Large intestine (tissue), 3 donors: ENCODE measurements around the gene NDUFV3. TPM values are rescaled to one million over a fixed set of nuclear protein-coding genes. Genes with fewer than 3 reads are reported as not detected.
"Not testable (repeated sequence)": the region's sequence is repeated elsewhere in the genome, so short reads cannot be mapped to it uniquely, and the experiment has no call there.

Experiments
- DNase-seq, 2 donors: peaks; one replicate each; pipeline versions ENCODE4 v3.0.0 to v3.0.0-alpha.2; 2013
- H3K27ac ChIP-seq: one replicate; pipeline ENCODE4 v1.5.1; 2013; ENCODE audit warnings: low read length
- H3K27me3 ChIP-seq: 2 replicates; pipeline ENCODE4 v1.6.1; 2013; ENCODE audit warnings: low read length; ENCODE audit not compliant: control insufficient read depth, insufficient read depth
- H3K36me3 ChIP-seq: 2 replicates; pipeline ENCODE4 v1.6.1; 2013; ENCODE audit warnings: low read length; ENCODE audit not compliant: control insufficient read depth, insufficient read depth
- H3K4me1 ChIP-seq: one replicate; pipeline ENCODE4 v1.6.1; 2013; ENCODE audit warnings: low read length; ENCODE audit not compliant: control insufficient read depth, insufficient read depth
- H3K4me3 ChIP-seq: one replicate; pipeline ENCODE4 v1.5.1; 2013; ENCODE audit warnings: low read length
- H3K9me3 ChIP-seq: one replicate; pipeline ENCODE4 v1.6.1; 2013; ENCODE audit warnings: mild to moderate bottlenecking, low read depth, low read length, moderate library complexity; ENCODE audit not compliant: control insufficient read depth
- WGBS: methylation state at CpG from one replicate; pipeline ENCODE4 v1.1.5; 2013; ENCODE audit warnings: low lambda C conversion rate; ENCODE audit not compliant: insufficient coverage; 5-methylcytosine and 5-hydroxymethylcytosine counted together
- polyA plus RNA-seq: library from polyadenylated mRNA; unstranded; fragments of 120-200 nt; gene quantifications from one replicate; pipeline ENCODE4 v1.2.1, GENCODE V29; 2013

NDUFV3 gene
- polyA plus RNA-seq, 1 donor: 32.8 TPM

GRCh38 chr21:42887326-42887725, 5.8 kb upstream of the NDUFV3 start:
- H3K36me3 ChIP-seq: no peaks in the 10 kb centered on the region
- peaks cover 3% of the 10 kb centered on the region for H3K4me1 ChIP-seq
- H3K27ac ChIP-seq: no peak overlapping the region
- no peak overlapping the region for H3K4me3 ChIP-seq
- DNase-seq: no peak
- no peaks in the 10 kb centered on the region for H3K27me3 ChIP-seq
- H3K9me3 ChIP-seq: no peaks in the 10 kb centered on the region
- WGBS: no CpG with 5 or more reads among the region's 5 CpGs

DNA sequence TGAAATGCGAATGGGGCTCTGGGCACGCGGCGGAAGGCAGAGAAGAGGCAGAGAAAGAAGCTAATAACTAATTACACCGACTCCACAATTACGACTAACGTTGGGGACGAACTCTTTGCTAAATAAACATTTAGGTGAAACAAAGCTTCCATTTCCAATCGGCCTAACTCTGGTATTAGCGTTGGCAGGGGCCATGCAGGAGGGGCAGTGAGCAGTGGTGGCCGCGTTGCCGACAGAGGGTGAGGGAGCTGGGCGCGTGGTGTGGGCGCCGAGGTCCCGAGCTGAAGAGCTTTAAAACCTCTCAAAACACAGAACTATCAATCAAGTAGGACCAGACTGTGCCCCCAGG, 553 bp upstream of the NDUFV3 start:
- no peaks in the 10 kb centered on the region for H3K9me3 ChIP-seq
- no CpG with 5 or more reads among the region's 18 CpGs for WGBS
- H3K4me3 ChIP-seq: peak overlapping the region; percentile 85
- no peak for DNase-seq
- peaks cover 4% of the 10 kb centered on the region for H3K4me1 ChIP-seq
- H3K27ac ChIP-seq: peak overlapping the region; percentile 98
- peaks cover 10% of the 10 kb centered on the region for H3K36me3 ChIP-seq
- H3K27me3 ChIP-seq: no peaks in the 10 kb centered on the region

- Histone ChIP-seq H3K36me3 (peaks cover 68% of the 10 kb centered on the region), H3K9me3 (no peaks in the 10 kb centered on the region), H3K4me3 (no peak overlapping the region), H3K27me3 (no peaks in the 10 kb centered on the region), H3K4me1 (no peaks in the 10 kb centered on the region), H3K27ac (no peak overlapping the region)
- DNase-seq: no peak
- WGBS: no CpG with 5 or more reads among the region's 4 CpGs
Measured at GRCh38 chr21:42900446-42900845, 7.3 kb downstream of the NDUFV3 start.

DNA sequence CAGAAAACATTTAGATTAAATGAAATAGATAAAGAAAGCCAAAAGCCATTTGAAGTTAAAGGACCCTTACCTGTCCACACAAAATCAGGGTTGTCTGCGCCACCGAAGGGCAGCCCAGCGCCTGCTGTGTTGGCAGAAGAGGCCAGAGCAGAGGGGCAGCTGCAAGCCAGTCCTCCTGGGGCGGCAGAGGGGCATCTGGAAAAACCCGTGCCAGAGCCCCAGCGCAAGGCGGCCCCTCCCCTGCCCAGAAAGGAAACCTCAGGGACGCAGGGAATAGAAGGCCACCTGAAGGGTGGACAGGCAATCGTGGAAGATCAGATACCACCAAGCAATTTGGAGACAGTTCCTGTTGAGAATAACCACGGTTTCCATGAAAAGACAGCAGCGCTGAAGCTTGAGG, 10.7 kb downstream of the NDUFV3 start:
- Histone ChIP-seq H3K36me3 (peaks cover 70% of the 10 kb centered on the region), H3K4me3 (no peak overlapping the region), H3K9me3 (peaks cover 9% of the 10 kb centered on the region), H3K27ac (no peak overlapping the region), H3K27me3 (no peaks in the 10 kb centered on the region), H3K4me1 (no peaks in the 10 kb centered on the region)
- no peak for DNase-seq
- no CpG with 5 or more reads among the region's 11 CpGs for WGBS

DNA sequence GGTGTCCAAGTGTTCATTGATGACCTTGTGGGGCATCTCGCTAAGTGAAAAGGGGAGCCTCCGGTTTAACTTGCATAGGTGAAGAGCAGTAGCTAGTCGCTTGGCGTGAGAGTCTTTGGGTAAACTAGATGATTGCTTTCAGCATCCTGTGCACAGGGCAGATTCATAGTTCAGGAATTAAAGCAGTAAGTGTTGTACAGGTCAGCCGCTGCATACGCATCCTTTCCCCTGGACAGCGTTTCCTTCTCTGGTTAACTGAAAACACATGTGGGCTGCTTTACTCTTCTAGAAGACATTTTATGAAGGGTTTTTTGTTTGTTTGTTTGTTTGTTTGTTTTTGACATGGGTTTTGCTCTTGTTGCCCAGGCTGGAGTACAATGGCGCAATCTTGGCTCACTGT, 12.1 kb downstream of the NDUFV3 start:
- Histone ChIP-seq H3K27me3 (no peaks in the 10 kb centered on the region), H3K4me1 (no peaks in the 10 kb centered on the region), H3K9me3 (peaks cover 9% of the 10 kb centered on the region), H3K4me3 (no peak overlapping the region), H3K27ac (no peak overlapping the region), H3K36me3 (peaks cover 73% of the 10 kb centered on the region)
- no CpG with 5 or more reads among the region's 8 CpGs for WGBS
- no peak for DNase-seq

DNA sequence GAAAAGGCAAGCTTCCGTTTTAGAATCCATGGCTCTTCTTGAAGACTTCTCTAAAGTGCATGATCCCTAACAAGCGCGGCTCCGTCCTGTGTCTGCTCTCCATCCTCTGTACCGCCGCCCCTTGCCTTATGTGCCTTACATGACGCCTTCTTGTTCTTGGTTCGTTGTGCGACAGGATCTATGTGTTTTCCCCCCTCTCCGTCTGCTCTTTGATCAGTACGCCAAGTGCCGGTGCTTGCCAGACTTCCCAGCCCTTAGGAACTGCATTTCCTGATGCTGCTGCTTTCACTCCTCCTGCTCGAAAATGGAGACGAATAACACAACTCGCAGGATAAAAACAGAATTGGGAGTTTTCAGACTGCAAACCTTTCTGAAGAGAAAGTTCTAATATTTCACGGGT, 13.1 kb downstream of the NDUFV3 start:
- Histone ChIP-seq H3K36me3 (peaks cover 76% of the 10 kb centered on the region), H3K9me3 (peaks cover 9% of the 10 kb centered on the region), H3K4me1 (no peaks in the 10 kb centered on the region), H3K4me3 (no peak overlapping the region), H3K27ac (no peak overlapping the region), H3K27me3 (no peaks in the 10 kb centered on the region)
- DNase-seq: no peak
- 98% methylated on average over 8 of the region's 16 CpGs for WGBS

- not testable (repeated sequence) for H3K4me1 ChIP-seq, H3K9me3 ChIP-seq, H3K4me3 ChIP-seq, H3K27me3 ChIP-seq, H3K27ac ChIP-seq, DNase-seq
- no CpG with 5 or more reads among the region's 9 CpGs for WGBS
- H3K36me3 ChIP-seq: peaks cover 74% of the 10 kb centered on the region
Measured at GRCh38 chr21:42908484-42908883, 15.4 kb downstream of the NDUFV3 start.

GRCh38 chr21:42911920-42912319, 18.8 kb downstream of the NDUFV3 start:
- not testable (repeated sequence) for H3K4me3 ChIP-seq, DNase-seq, H3K27me3 ChIP-seq, H3K4me1 ChIP-seq, H3K27ac ChIP-seq, H3K9me3 ChIP-seq
- peaks cover 45% of the 10 kb centered on the region for H3K36me3 ChIP-seq
- WGBS: no CpG with 5 or more reads among the region's 6 CpGs

GRCh38 chr21:42913476-42913875, 20.4 kb downstream of the NDUFV3 start:
- DNase-seq: no peak
- no peak overlapping the region for H3K4me3 ChIP-seq
- WGBS: no CpG with 5 or more reads among the region's 7 CpGs
- no peak overlapping the region for H3K27ac ChIP-seq
- H3K27me3 ChIP-seq: no peaks in the 10 kb centered on the region
- H3K36me3 ChIP-seq: peaks cover 39% of the 10 kb centered on the region
- H3K9me3 ChIP-seq: no peaks in the 10 kb centered on the region
- no peaks in the 10 kb centered on the region for H3K4me1 ChIP-seq

GRCh38 chr21:42918291-42918690, 25.2 kb downstream of the NDUFV3 start:
- H3K4me1 ChIP-seq: no peaks in the 10 kb centered on the region
- H3K4me3 ChIP-seq: no peak overlapping the region
- WGBS: no CpG with 5 or more reads among the region's 6 CpGs
- DNase-seq: no peak
- H3K36me3 ChIP-seq: peaks cover 2% of the 10 kb centered on the region
- H3K27me3 ChIP-seq: no peaks in the 10 kb centered on the region
- no peaks in the 10 kb centered on the region for H3K9me3 ChIP-seq
- no peak overlapping the region for H3K27ac ChIP-seq

GRCh38 chr21:42921927-42922326, 28.8 kb downstream of the NDUFV3 start:
- 80% methylated on average over 1 of the region's 4 CpGs for WGBS
- no peak for DNase-seq
- H3K36me3 ChIP-seq: no peaks in the 10 kb centered on the region
- peaks cover 4% of the 10 kb centered on the region for H3K4me1 ChIP-seq
- no peak overlapping the region for H3K4me3 ChIP-seq
- no peaks in the 10 kb centered on the region for H3K27me3 ChIP-seq
- no peaks in the 10 kb centered on the region for H3K9me3 ChIP-seq
- H3K27ac ChIP-seq: no peak overlapping the region
